Peyer's patch (tissue), 4 donors: ENCODE measurements around the gene RGS13.

Source experiments
- POLR2A ChIP-seq, 2 donors: fragments of 450-650 bp; IDR thresholded peaks; one replicate each; pipeline ENCODE4 v1.5.1; 2017; ENCODE audit warnings: antibody characterized with exemption in 2 of 2, mild to moderate bottlenecking in 2 of 2, moderate library complexity in 2 of 2
- TF ChIP-seq, protein P1 (sequence below), 6 experiments: fragments of 450-650 bp in 4 of 6; fragments of 200-600 bp in 2 of 6; sonication (generic) in 1 of 6; IDR thresholded peaks; one replicate each; pipeline ENCODE4 v1.5.1; 2017 to 2019; ENCODE audit warnings: antibody characterized with exemption in 6 of 6, mild to moderate bottlenecking in 3 of 6, moderate library complexity in 1 of 6

DNA sequence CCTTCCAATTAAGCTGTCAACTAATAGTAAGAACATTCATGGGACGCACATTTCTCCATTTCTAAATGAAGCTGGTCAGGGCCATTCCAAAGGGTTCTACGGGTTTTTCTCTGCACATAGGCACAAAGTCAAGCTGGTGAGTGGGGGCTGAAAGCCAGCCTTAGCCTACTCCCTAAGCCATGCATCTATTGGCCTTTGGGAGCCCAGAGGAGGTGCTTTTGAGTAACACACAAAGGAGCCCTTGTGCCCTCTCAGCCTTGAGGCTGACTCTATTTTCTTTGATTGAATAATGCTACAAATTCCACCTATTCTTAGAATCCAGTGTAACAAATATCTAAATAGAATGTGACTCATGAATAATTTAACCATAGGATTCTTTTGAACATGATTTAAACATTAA, 73.6 kb downstream of the RGS13 start:
- TF ChIP-seq POLR2A (IDR thresholded peaks at IDR 0.05) = no peak
- TF ChIP-seq, protein P1, sequence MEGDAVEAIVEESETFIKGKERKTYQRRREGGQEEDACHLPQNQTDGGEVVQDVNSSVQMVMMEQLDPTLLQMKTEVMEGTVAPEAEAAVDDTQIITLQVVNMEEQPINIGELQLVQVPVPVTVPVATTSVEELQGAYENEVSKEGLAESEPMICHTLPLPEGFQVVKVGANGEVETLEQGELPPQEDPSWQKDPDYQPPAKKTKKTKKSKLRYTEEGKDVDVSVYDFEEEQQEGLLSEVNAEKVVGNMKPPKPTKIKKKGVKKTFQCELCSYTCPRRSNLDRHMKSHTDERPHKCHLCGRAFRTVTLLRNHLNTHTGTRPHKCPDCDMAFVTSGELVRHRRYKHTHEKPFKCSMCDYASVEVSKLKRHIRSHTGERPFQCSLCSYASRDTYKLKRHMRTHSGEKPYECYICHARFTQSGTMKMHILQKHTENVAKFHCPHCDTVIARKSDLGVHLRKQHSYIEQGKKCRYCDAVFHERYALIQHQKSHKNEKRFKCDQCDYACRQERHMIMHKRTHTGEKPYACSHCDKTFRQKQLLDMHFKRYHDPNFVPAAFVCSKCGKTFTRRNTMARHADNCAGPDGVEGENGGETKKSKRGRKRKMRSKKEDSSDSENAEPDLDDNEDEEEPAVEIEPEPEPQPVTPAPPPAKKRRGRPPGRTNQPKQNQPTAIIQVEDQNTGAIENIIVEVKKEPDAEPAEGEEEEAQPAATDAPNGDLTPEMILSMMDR (IDR thresholded peaks at IDR 0.05) = no peak
